HG03108 (cell line): ENCODE measurements around the gene HERC2.
"Not testable (repeated sequence)": the region's sequence is repeated elsewhere in the genome, so short reads cannot be mapped to it uniquely, and the experiment has no call there.

Experiments used
- ATAC-seq: cut with Tn5 transposase; IDR thresholded peaks from one replicate; pipeline ENCODE4 v1.9.1; 2021; ENCODE audit warnings: moderate library complexity; ENCODE audit not compliant: unreplicated experiment

HERC2 gene

DNA sequence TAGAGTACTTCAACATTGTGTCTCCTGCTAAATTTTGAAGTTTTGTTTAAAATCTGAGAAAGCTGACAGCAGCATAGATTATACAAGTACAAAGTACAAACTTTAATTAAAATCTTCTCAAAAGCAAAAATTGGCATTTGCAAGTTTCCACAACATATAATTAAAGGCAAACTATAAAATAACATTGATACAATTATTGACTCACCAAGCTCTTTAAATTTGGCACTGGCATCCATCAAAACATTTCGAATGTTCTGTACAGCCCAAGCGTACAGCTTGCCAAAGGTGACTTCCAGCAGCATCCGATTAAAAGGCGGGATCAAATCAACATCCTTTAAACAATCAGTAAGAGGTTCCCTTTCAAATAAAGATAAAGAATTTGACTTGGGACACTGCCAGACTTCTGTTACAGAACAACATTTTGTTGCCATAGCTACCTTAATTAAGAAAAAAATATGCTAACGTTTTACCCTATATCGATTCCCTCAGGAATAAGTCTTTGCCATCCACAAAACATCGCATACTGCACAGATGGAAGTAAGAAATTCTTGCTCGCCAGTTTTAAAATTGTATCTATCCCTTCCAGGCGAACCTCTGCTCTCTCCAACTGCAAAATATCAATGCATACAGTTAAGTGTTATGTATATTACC is 92.9 kb downstream of the HERC2 start:
- ATAC-seq, result not testable (repeated sequence)

DNA sequence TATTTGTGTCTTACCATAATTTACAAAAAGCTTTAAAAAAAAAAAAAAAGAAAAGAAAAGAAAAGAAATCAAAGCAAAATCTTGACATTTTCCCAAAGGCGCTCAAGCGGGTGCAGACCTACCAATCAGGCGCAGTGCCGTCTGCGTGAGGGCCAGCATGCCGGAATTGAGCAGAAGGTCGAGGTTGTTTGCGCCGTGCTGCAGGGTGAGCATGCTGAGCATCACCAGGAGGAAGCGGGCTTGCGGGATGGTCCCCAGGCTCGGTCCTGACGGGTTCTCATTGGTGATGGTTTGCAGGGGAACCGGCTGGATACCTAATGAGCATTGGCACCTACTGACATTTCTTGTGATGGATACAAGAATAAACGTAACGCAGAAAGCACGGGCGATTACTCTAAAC is 93.9 kb downstream of the HERC2 start:
- no peak for ATAC-seq

GRCh38 chr15:28227303-28227702 is 94.7 kb downstream of the HERC2 start:
- not testable (repeated sequence) for ATAC-seq

DNA sequence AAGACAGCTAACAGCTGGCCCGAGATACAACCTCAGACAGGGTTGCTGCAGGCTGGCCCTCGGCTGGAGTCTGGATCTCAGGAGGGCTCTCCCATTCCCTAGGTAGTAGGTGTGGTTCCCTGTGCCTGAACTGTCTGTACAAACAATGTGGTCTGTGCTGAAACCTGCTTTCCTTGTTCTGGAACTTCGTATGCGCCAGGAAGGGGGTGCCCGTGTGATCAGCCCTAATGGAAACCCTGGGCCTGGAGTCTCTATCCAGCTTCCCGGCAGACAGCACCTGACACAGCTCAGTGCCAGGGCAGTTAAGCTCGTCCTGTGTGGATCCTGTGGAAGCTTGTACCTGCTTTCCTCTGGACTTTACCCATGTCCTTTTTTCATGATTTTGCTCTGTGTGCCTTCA is 99.4 kb downstream of the HERC2 start:
- ATAC-seq, result not testable (repeated sequence)

DNA sequence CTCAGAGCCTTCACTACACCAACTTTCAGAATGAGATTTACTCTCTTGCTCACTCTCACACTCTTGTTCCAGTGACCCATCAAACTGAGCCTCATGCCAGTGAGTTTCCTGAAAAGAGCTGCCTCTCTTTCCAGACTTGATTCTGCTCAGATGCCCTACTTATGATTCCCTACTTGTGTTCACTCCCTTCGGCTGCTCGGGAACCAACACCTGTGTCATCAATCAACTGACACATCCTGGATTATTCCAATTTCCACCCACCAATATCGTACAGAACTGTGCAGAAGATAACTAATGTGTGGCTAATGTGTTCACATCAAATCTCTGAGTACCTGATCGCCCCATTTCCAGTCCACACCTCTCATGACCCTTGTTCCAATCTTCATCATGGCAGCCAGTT is 100.3 kb downstream of the HERC2 start:
- ATAC-seq, result not testable (repeated sequence)

DNA sequence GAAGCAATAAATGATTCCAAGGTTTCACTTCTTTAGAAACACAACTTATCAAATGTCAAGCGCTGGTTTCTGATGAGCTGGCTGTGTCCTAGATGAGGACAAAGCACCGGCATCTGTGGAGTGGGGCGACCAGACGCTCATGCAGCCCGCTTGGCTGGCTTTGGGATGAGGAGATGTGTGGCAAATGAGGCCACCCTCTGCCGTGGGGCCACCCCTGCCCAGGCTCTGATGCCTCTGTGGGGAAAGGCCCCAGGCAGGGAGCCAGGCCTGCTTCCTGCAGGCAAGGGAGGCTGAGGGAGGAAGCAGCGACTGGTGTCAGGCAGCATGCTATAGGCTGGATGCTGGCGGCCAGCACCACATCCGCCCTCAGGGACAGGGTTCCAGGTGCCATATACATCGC is 102.9 kb downstream of the HERC2 start:
- no peak for ATAC-seq

DNA sequence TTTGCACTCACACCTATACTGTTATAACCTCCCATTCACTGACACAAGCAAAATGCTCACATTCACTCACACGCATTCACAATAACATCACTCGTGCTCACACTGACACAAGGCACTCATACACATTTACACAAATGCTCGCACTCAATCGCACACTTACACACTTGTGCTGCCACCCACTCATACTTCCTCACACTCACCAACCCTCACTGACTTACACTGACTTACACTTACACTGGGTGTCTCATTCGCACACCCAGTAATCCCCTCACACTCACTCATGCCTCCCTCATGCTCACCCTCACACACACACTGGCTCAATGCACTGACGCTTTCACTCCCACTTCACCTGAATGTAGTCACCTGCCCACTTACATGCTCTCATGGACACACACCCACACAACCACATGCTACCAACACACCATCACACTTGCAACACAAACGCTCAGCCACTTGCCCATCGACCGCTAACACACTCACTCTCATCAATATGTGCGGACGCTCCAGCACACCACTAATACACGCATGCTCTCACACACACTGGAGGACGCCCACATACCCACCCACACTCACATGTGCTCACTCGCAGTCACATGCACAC is 104.9 kb downstream of the HERC2 start:
- not testable (repeated sequence) for ATAC-seq

DNA sequence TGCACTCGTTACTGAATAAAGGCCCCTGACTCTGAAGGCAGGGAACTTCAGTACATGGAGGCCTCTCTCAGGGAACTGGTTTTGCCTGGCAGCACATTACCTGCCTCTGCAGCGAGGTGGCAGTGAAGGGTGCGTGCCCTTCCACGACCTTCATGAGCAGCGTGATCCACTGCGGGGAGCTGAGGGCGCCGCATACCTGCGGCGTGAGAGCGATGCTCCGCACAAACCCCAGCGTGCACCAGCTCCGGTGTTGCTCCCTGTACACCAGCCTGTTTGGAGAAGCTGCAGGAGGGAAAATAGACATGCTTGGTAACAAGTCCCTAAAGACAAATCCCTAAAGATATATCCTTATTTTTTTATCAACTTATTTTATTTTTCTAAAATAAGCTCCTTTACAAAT is 106.5 kb downstream of the HERC2 start:
- not testable (repeated sequence) for ATAC-seq

GRCh38 chr15:28214006-28214790 is 107.8 kb downstream of the HERC2 start:
- ATAC-seq, result not testable (repeated sequence)

DNA sequence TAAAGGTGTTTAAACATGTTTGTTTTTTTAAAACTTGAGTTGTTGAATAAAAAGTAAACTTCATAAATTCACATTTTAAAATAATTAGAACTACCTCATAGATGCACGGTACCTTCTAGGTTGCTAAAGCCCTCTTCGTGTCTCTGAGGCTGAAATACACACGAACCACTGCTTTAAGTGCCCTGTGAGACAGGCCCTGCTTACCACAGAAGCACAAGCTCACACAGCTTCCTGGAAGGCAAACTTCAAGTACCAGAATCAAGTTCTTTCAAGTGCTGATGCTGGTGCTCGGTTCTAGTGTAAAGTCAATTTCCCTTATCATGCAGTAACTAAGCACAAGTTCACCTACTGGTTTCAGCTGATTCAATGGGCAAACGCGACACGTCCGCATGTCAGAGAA is 108.6 kb downstream of the HERC2 start:
- ATAC-seq, result not testable (repeated sequence)

DNA sequence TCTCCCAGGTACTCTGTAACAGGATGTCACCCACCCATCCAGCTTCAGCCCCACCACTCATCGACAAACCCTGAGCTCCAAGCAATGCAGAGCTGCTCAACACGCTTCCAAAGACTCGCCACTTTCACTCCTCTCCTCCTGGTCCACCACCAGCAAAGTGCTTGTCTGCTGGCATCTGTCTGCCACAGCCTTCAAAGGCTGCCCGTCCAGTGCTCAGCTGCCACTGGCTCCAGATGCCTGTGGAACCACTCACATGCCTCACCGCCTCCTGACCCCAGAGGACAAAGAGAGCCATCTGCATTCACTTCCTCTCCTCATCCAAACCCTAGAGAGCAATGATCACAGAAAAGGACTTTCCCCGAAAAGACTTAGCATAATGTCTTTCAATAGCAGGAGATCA is 113.4 kb downstream of the HERC2 start:
- no peak for ATAC-seq

GRCh38 chr15:28205640-28206039 is 116.3 kb downstream of the HERC2 start:
- not testable (repeated sequence) for ATAC-seq

DNA sequence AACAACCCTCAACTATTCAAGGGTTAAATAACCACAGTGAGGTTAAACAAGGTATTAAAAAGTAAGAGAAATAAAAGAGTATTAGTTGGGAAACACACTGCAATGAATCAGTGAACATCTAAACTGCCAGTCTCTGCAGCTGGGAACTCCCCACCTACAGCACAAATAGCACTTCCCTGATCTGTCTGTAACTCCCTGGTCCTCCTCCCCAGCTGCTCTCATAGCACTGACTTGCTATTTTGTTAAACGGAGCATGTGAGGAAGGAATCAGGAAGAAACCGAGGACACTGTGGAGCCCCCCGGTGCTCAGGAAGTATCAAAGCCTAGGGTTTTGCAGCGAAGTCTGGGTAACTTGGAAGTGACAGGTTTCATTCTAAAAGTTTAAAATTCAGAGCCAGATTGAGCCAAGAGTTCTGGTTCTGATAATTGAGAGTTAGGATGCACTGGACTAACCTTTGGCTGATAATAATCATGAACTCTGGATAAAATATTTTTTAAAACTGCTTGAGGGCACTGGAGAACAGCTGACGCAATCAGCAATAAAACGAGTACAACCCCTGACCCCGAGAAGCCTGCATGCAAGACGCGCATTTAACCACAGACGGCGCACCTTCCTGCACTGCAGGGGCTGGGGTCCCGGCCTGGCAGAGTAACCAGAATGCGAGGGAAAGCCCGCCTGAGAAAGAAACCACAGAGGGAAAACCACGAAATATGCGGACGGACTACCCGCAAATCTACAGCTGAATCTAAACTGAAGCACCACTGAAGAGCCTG is 118.7 kb downstream of the HERC2 start:
- not testable (repeated sequence) for ATAC-seq

DNA sequence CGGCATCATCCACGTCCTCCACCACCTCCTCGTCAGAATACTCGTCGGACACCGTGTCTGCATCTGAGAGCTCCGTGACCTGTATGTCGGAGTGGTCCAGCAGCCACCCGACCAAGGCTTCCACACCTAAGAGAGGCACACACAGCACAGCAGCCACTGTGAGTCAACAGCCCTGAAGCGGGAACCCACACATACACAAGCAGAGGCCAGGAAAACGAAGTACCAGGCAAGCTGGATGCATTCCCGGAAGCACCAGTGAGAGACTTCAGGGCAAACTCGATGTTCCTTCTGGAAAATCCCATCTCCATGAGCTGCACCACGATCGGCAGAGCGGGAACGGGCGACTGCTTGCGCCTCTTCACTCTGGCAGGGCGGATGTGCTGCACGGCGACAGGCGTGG is 119.9 kb downstream of the HERC2 start:
- not testable (repeated sequence) for ATAC-seq

DNA sequence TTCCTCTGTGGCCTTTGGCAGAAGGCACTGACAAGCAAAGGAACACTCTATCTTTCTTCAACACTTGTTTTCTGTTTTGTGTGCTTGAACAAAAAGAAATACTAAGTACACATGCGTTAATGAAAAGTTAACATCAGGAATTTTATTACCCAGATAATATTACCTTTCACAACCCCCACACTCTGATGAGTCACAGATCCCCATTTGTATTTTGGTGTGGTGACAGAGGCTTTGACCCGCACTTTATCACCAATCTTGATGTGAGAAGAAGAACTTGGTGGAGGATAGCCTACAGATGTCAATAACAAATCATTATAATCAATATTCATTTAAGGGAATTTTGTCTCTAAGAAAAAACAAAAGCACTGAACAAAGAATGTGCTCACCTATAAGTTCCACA is 123.8 kb downstream of the HERC2 start:
- not testable (repeated sequence) for ATAC-seq

DNA sequence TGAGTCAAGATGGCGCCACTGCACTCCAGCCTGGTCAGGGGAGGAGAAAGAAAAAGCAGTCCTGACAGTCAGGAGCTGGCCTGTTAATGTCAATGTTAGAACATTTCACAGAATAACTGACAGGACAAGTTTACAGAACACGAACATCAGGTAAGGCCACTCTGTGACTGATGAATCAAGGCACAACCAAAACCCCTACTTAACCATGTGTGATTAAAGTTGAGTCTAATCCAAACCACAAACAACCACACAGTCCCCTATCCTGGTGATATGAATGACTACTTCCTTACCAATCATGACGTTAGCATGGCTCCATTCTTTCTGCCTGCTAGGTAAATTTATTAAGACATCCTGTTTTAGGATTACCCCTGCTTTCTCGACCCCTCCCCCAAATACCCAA is 124.3 kb downstream of the HERC2 start:
- ATAC-seq, result not testable (repeated sequence)

DNA sequence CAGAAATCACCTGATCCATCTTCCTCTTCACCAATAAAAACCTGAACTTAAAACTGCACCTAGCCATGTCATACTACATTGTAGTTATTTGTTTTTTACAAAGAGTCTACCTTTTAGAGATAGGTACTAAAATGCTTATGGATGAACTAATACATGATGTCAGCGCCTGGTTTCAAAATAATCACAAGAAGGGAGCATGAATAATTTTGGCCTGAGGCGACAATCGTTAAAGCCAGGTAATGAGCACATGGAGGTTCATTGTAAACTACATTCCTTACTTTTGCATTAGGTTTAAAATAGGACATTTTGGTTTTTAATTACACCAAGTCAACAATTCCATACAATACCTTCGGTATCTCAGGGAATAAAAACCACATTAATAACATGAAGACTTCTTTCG is 125.4 kb downstream of the HERC2 start:
- not testable (repeated sequence) for ATAC-seq

- no peak for ATAC-seq
Measured at GRCh38 chr15:28192772-28193171, 129.2 kb downstream of the HERC2 start.

DNA sequence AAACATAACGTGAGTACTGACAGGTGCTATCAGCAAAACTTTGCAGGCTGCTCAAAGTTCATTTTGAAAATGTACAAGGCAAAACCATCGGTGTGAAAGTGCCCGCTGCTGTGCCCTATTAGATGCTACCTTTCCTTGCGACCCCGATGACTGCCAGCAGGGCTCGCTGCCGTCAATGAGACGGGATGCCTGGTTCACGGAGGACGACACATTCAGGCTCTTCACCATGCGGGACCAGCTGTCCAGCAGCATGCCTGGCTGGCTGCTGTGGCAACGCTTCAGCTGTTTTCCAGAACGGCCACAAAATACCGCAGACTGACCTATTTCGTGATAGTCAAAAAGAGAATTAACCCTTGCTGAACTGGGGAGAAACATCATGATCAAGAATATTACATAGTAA is 130.1 kb downstream of the HERC2 start:
- ATAC-seq, result no peak

- no peak for ATAC-seq
Measured at GRCh38 chr15:28190391-28191174, 131.4 kb downstream of the HERC2 start.
